Measurements from ENCODE around the gene SPOCK2. TPM values are rescaled to one million over a fixed set of nuclear protein-coding genes. Genes with fewer than 3 reads are reported as not detected.

SPOCK2 gene
- total and polyA plus RNA-seq, 2 of the 13 experiments (the other 11 are each of a cell fraction or from before 2014, with no cell fraction given) = 8.6 to 30.6 TPM

GRCh38 chr10:72037811-72038210, 50.5 kb downstream of the SPOCK2 start:
- WGBS (ENCODE audit: low lambda C conversion rate) = 25% methylated on average over 3 of the region's 3 CpGs
- H4K20me1 ChIP-seq (ENCODE audit: insufficient read depth, low read length) = no peaks in the 10 kb centered on the region
- H3K4me2 ChIP-seq (ENCODE audit: low read depth, low read length) = peak overlapping the region; percentile 66
- no peak for DNase-seq (ENCODE audit: low spot score)
- CTCF ChIA-PET (ENCODE audit: low intra/inter-chr PET ratio, low total read pairs) = no interaction called here
- no peaks in the 10 kb centered on the region for H3K9me3 ChIP-seq (ENCODE audit: low read length)
- H2AFZ ChIP-seq (ENCODE audit: low read length) = no peak overlapping the region
- no peaks in the 10 kb centered on the region for H3K27me3 ChIP-seq (ENCODE audit: control insufficient read depth in 1 of 2, insufficient read depth in 2 of 2, low read length in 2 of 2)
- peak; percentile 15 for FAIRE-seq
- TF ChIP-seq ZFP37 (CRISPR knock-in tag; IDR thresholded peaks at IDR 0.05; ENCODE audit: borderline replicate concordance) (no peak), ZBTB33 (CRISPR knock-in tag; IDR thresholded peaks at IDR 0.05) (no peak), ZKSCAN1 (IDR thresholded peaks at IDR 0.05; ENCODE audit: low read length) (no peak), ZC3H4 (CRISPR knock-in tag; IDR thresholded peaks at IDR 0.05; ENCODE audit: borderline replicate concordance) (no peak), RFX3 (CRISPR knock-in tag; IDR thresholded peaks at IDR 0.05) (no peak), PRPF4 (IDR thresholded peaks at IDR 0.05; ENCODE audit: low read depth, low read length, poor library complexity, severe bottlenecking) (no peak), TAF15 (IDR thresholded peaks at IDR 0.05; ENCODE audit: low read depth, low read length, poor library complexity, severe bottlenecking) (no peak), PHF8 (CRISPR knock-in tag; IDR thresholded peaks at IDR 0.05) (no peak)
- no peak for ATAC-seq
- H3K4me1 ChIP-seq (ENCODE audit: insufficient read depth, low read length) = peaks cover 93% of the 10 kb centered on the region
- intact Hi-C loops (cut with micrococcal nuclease; ENCODE audit: unreplicated experiment) = no loop called here
- H3K79me2 ChIP-seq (ENCODE audit: insufficient read depth, low read length) = no peaks in the 10 kb centered on the region
- H3K9ac ChIP-seq (ENCODE audit: insufficient read depth, low read depth, low read length) = peak overlapping the region; percentile 50
- peak overlapping the region in 1 of 3 experiments; percentile 21; a peak in 1 of 6 replicates for H3K4me3 ChIP-seq (replicated peaks in 1 of 3; ENCODE audit: insufficient read depth in 1 of 3, low read depth in 2 of 3, low read length in 3 of 3)
- peak overlapping the region; percentile 74 for H3K27ac ChIP-seq (ENCODE audit: extremely low read length, insufficient read depth, low read length)
- no peaks in the 10 kb centered on the region for H3K36me3 ChIP-seq (replicated peaks in 1 of 2; ENCODE audit: control insufficient read depth in 1 of 2, insufficient read depth in 2 of 2, low read length in 2 of 2)
- in situ Hi-C loops (cut with HindIII; ENCODE audit: extremely low pct_ligation_motif_present, low pct_unique_long_range_greater_than_20kb) = loop anchor here (25.0 kb wide), 1 partner anchor 701 kb away; no protein-coding TSS in a partner anchor
- POLR2A ChIA-PET = interaction anchor here (1.0 to 3.5 kb wide), 10 partner anchors 7 to 270 kb away, joined by 3 to 24 read pairs (median 4); partner anchors contain the start of genes ANAPC16, ASCC1 and CHST3
- no TSS peak for BruUV-seq (replicated peaks)

Data from HepG2 (cell line).